HPDE6-E6E7 (cell line): Measurements from ENCODE around the gene RASSF3.

Experiments
- DNase-seq: peaks from one replicate; pipeline ENCODE4 v3.0.0; 2011; ENCODE audit warnings: missing footprints; ENCODE audit errors: extremely low spot score

RASSF3 gene

GRCh38 chr12:64691795-64692583, 81.7 kb downstream of the RASSF3 start:
- DNase-seq = no peak

- DNase-seq = no peak
Measured at GRCh38 chr12:64694130-64695040, 84.1 kb downstream of the RASSF3 start.

DNA sequence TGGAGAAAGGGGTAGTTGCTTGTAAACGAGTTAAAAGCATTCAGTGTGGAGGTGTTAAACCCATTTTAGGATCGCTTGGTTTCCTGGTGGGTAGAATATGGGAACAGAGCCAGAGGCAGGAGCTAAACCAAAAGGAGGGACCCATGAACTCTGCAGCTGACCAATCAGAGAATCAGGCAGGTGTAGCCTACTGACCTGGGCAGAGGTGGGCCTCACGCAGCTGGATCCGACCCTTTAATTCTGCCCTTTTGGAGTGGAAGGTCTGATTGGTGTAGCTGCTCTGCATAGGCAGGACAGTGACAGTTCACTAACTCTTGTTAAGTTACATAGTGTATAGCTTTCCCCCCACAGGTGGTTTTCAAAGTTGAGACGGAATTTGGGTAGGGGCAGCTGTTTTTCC, 85.3 kb downstream of the RASSF3 start:
- no peak for DNase-seq

DNA sequence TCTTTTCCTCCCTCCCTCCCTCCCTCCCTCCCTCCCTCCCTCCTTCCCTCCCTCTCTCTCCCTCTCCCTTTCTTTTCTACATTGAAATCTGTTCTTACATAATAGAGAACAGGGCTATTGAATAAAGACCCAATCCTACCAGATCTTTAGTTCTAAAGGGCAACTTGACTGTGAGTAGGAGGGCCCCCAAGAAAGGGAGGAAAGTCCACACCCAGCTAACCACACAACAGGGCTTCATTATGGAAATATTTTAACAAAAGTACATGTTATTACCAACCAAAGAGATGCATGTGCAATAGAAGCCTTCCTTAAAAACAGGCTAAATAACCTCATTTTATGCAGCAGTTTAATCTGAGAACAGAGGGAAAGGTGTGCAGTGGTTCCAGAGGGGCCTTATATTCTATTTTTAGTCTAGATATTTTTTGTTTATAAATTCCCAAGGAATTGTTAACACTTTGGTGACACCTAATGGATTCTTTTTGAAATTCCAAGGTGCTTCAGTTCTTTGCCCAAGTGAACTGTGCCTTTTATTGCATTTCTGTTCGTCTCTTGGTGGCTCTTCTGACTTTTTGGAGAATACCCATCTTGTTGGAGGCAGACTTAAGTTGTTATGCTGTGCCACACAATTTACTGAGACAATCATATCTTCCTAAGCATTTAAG, 85.9 kb downstream of the RASSF3 start:
- DNase-seq = no peak

DNA sequence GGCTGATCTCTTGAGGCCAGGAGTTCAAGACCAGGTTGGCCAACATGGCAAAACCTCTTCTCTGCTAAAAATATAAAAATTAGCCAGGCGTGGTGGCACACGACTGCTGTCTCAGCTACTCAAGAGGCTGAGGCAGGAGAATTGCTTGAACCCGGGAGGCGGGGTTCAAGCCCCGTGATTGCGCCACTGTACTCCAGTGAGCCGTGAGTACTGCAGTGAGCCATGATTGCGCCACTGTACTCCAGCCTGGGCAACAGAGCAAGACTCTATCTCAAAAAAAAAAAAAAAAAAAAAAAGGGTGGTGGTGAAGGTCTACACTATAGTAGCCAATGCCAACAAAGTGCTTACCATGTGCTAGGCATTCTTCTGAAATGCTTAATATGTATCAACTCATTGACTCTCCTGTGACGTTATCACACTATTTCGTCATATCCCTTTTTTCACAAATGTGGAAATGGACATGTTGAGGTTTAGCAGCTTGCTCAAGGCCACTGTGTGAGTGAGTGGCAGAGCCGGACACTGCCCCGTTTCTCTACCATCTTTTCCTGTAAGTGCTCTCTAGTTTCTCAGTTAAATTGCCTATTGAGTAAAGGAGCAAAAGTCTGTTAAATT, 89.3 kb downstream of the RASSF3 start:
- DNase-seq = no peak

GRCh38 chr12:64700532-64700931, 90.2 kb downstream of the RASSF3 start:
- no peak for DNase-seq

- DNase-seq = no peak
Measured at GRCh38 chr12:64701283-64701682, 91.0 kb downstream of the RASSF3 start.

GRCh38 chr12:64706306-64706705, 96.0 kb downstream of the RASSF3 start:
- no peak for DNase-seq

DNA sequence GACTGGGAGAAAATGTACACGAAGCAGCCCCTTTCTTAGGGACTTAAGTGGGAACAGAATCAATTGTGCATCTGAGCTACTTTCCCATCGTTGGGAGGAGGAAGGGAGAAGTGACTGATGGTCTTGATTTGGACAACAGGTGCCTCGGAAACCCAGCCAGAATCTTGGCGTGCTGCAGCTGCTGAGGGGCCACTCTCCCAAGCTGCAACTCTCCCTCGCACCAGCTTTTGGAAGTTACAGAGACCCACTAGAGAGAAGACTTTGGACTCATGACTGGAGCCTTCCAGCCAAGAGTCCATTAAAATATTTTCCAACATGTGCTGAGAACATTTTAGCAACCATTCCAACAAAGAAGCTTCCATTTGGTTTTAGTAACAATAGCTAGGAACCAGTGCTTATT, 96.6 kb downstream of the RASSF3 start:
- DNase-seq = no peak

GRCh38 chr12:64707362-64707761, 97.1 kb downstream of the RASSF3 start:
- DNase-seq = no peak

DNA sequence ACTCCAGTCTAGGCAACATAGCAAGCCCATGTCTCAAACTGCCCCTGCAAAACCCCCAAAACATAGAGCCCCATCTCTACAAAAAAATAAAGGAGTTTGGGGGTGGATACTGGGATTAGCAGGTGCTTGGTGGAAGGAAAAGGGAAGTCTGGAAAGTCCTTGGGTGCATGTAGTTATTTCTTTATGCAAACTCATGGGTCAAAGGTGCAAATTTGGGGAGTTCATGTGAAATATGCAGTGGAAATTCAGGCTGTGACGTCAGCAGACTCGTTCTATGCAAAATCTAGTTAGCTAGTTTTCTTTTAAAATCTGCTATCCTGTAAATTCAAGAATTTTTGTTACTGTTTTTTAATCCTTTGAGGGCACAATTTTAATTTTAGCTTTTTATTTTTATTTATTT, 97.6 kb downstream of the RASSF3 start:
- DNase-seq = no peak

- DNase-seq = no peak
Measured at GRCh38 chr12:64709429-64709828, 99.1 kb downstream of the RASSF3 start.

GRCh38 chr12:64713376-64713775, 103.1 kb downstream of the RASSF3 start:
- no peak for DNase-seq

- no peak for DNase-seq
Measured at GRCh38 chr12:64714551-64714968, 104.3 kb downstream of the RASSF3 start.

GRCh38 chr12:64716371-64716770, 106.1 kb downstream of the RASSF3 start:
- no peak for DNase-seq

DNA sequence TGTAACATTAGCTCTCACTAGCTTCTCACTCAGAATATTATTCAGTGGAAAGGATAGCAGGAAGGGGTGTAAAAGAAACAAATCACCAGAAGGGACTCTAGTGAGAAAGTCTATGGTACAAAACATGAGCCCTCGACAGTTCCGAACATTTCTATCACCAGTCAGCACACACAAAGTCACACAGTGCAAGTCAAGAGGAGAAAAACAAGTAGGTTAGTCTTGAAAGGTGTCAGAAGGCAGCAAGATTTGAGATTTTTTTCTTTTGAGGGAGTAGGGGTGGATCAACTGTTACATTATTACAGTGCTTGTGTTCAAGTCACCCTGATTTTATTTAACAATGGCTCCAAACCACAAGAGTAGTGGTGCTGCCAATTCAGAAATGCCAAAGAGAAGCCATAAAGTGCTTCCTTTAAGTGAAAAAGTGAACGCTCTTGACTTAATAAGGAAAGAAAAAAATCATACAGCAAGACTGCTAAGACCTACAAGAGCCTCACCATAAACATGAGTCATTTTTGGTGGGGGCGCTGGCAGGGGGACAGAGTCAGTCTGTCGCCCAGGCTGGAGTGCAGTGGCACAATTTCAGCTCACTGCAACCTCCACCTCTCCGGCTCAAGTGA, 106.7 kb downstream of the RASSF3 start:
- no peak for DNase-seq

DNA sequence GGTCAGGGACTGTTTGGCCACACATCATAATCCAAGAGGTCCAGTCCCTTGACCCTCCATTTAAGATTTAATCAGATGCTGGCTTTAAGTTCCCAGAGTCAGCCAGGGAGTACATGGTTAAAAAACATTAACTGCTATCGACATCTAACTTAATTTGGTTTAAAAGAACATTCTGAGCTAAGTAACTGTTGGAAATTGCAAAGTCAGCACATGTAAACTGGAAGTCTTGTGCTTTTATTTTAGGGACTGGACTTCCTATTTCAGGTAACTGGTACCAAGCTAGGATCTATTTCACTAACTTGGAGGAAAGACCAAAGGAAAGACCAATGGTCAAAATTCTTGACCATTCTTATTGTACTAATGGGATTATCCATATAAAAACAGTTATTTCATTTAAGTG, 108.4 kb downstream of the RASSF3 start:
- no peak for DNase-seq

DNA sequence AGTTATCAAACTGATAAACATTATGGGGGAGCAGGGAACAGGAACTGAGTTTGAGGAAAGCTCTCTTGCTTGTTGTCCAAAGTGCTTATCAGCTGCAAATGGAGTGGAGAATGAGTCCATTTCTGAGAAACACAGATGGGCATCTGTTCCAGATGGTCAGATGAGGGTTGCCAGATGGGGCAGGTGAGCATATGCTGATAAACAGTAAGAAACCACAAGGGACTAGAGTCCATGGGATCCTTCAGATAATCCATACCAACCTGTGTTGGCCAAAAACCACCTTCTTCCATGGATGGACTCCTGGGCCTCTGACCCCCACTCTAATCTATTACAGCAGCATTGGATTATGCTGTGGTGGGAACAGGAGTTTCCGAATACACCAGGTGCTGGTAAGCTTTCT, 110.6 kb downstream of the RASSF3 start:
- DNase-seq = no peak

GRCh38 chr12:64722835-64723234, 112.5 kb downstream of the RASSF3 start:
- no peak for DNase-seq

DNA sequence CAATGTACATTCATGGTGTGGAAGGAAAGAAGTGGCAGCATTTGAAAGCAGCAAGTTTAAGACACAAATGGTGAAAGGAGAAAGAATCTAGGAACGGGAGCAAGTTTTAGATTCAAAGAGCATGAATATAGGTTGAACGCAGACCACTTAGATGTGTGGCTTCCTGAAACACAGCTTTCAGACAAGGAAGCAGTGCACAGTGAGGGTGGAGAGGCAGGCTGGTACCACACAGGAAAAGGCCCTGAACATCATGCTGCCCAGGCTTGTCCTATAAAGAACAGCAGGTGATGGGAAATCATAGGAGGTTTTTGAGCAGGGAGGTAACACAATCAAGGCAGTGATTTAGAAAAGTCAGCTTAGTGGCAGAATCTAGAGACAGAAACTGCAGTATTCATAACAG, 113.3 kb downstream of the RASSF3 start:
- DNase-seq = no peak

- no peak for DNase-seq
Measured at GRCh38 chr12:64724201-64724745, 114.0 kb downstream of the RASSF3 start.
